ENCODE measurements around the gene EZR. TPM values are rescaled to one million over a fixed set of nuclear protein-coding genes. Genes with fewer than 3 reads are reported as not detected.

The EZR gene
- total and polyA plus RNA-seq, 2 of the 8 experiments (the other 6 are each of a cell fraction or from before 2014, with no cell fraction given) = 122 to 286 TPM

- H3K56ac ChIP-seq (replicated peaks; ENCODE audit: insufficient read length, low read depth, low read length) = no peak overlapping the region
- FAIRE-seq (no peak), DNase-seq (ENCODE audit: low read depth in 1 of 2, low spot score in 2 of 2) (no peak)
- no peaks in the 10 kb centered on the region for H3K9me3 ChIP-seq (ENCODE audit: insufficient read depth in 2 of 2, low read depth in 1 of 2, low read length in 1 of 2)
- no peak overlapping the region for H4K91ac ChIP-seq (replicated peaks; ENCODE audit: insufficient read length, low read length)
- 86% methylated on average over 12 of the region's 12 CpGs; no CpG with 5 or more reads in 1 of the 2 experiments for WGBS, 2 experiments (ENCODE audit: extremely low coverage in 1 of 2, insufficient coverage in 1 of 2, insufficient read length in 1 of 2, insufficient replicate concordance in 2 of 2, low coverage in 1 of 2, low lambda C conversion rate in 2 of 2, missing lambda C conversion rate in 1 of 2)
- H3K4me1 ChIP-seq (replicated peaks in 1 of 4; ENCODE audit: control insufficient read depth in 3 of 4, insufficient read depth in 4 of 4, low read length in 3 of 4) = peaks cover 0 to 15% (median 8%) of the 10 kb centered on the region in 4 experiments; a peak in 6 of 7 replicates
- no peak overlapping the region; a peak in 1 of 7 replicates for H3K9ac ChIP-seq (replicated peaks in 1 of 4; ENCODE audit: extremely low read depth in 1 of 4, low read depth in 3 of 4, low read length in 3 of 4)
- H3K14ac ChIP-seq (ENCODE audit: insufficient read length) = no peak overlapping the region
- H3K36me3 ChIP-seq (ENCODE audit: control insufficient read depth in 2 of 4, insufficient read depth in 4 of 4, low read length in 3 of 4) = peaks cover 18 to 35% (median 24%) of the 10 kb centered on the region in 4 experiments
- H4K20me1 ChIP-seq (replicated peaks in 1 of 2; ENCODE audit: control insufficient read depth in 1 of 2, insufficient read depth in 2 of 2, low read length in 2 of 2) = peaks cover 1 to 8% of the 10 kb centered on the region in 2 experiments
- no peak for TF ChIP-seq E2F6 (IDR thresholded peaks at IDR 0.05)
- peak; percentile 61 for TF ChIP-seq POLR2AphosphoS5 (IDR thresholded peaks at IDR 0.05; ENCODE audit: low read depth, low read length)
- H2BK20ac ChIP-seq (ENCODE audit: low read length) = no peak overlapping the region
- no peak overlapping the region for H2BK5ac ChIP-seq (ENCODE audit: low read depth, low read length)
- H3K79me2 ChIP-seq (ENCODE audit: control insufficient read depth in 1 of 2, insufficient read depth in 2 of 2, low read length in 2 of 2) = no peaks in the 10 kb centered on the region
- H3K4me3 ChIP-seq (ENCODE audit: extremely low read depth in 1 of 4, insufficient read depth in 2 of 4, low read depth in 3 of 4, low read length in 4 of 4) = no peak overlapping the region
- H4K8ac ChIP-seq (ENCODE audit: extremely low read depth, insufficient read depth, low read length) = no peak overlapping the region
- H2BK120ac ChIP-seq (replicated peaks; ENCODE audit: low read depth, low read length) = no peak overlapping the region
- no peak overlapping the region for H3K4me2 ChIP-seq (ENCODE audit: insufficient read depth in 1 of 2, low read depth in 2 of 2, low read length in 2 of 2)
- 0 out of 2 replicates have a peak overlapping the region, but pooled peaks have one; percentile 11 for H3K27ac ChIP-seq (ENCODE audit: low read depth, low read length)
- no peak overlapping the region for H3K18ac ChIP-seq (ENCODE audit: extremely low read depth, low read length)
- ChIA-PET POLR2A (ENCODE audit: partially characterized antibody) (interaction anchor here (1.1 to 9.0 kb wide), 22 partner anchors 8 to 226 kb away, joined by 3 to 75 read pairs (median 7); partner anchors contain the start of gene EZR), CTCF (ENCODE audit: partially characterized antibody) (interaction anchor here (0.7 to 2.7 kb wide), 11 partner anchors 10 to 340 kb away, joined by 3 to 7 read pairs (median 4); no protein-coding TSS in a partner anchor)
- H2BK12ac ChIP-seq (ENCODE audit: low read depth, low read length) = peak overlapping the region; percentile 78; the same call in 1 of the 2 replicates
- no peak overlapping the region for H3K4ac ChIP-seq (replicated peaks; ENCODE audit: insufficient read length, low read depth, low read length)
- H3K27me3 ChIP-seq (replicated peaks in 1 of 4; ENCODE audit: control insufficient read depth in 3 of 4, extremely low read depth in 1 of 4, insufficient read depth in 3 of 4, low read length in 3 of 4) = no peaks in the 10 kb centered on the region
- peak overlapping the region; percentile 24; the same call in 1 of the 2 replicates for H2AK5ac ChIP-seq (ENCODE audit: low read depth, low read length)
- H3K23me2 ChIP-seq (ENCODE audit: low read depth, low read length) = no peaks in the 10 kb centered on the region; the same call in 1 of the 2 replicates
- H4K5ac ChIP-seq (ENCODE audit: insufficient read length, low read depth, low read length) = no peak overlapping the region
- H2AFZ ChIP-seq (ENCODE audit: low read length) = no peak overlapping the region
- H3K79me1 ChIP-seq (ENCODE audit: low read depth, low read length) = no peaks in the 10 kb centered on the region
- no peak overlapping the region for H3K23ac ChIP-seq (ENCODE audit: insufficient read length)
- no peak overlapping the region for H2BK15ac ChIP-seq (ENCODE audit: low read length)
Observed at GRCh38 chr6:158762787-158763433, 56.3 kb downstream of the EZR start.
